Activated naive CD8-positive, alpha-beta T cell treated with anti-CD3 and anti-CD28 coated beads for 36 hours (primary cell): Measurements from ENCODE around the gene PCSK5. TPM values are rescaled to one million over a fixed set of nuclear protein-coding genes. Genes with fewer than 3 reads are reported as not detected.

ENCODE experiments used
- DNase-seq: peaks from one replicate; pipeline ENCODE4 v3.0.0; 2021
- H3K27ac Mint-ChIP-seq: one replicate; pipeline ENCODE4 v1.8.0; 2022; ENCODE audit warnings: mild to moderate bottlenecking, moderate library complexity, mixed read lengths
- H3K27me3 Mint-ChIP-seq: one replicate; pipeline ENCODE4 v1.8.0; 2022; ENCODE audit warnings: mild to moderate bottlenecking, mixed read lengths
- H3K36me3 Mint-ChIP-seq: one replicate; pipeline ENCODE4 v1.8.0; 2021; ENCODE audit warnings: mild to moderate bottlenecking, mixed read lengths
- H3K4me1 Mint-ChIP-seq: one replicate; pipeline ENCODE4 v1.8.0; 2021; ENCODE audit warnings: mixed read lengths
- H3K4me3 Mint-ChIP-seq: one replicate; pipeline ENCODE4 v1.8.0; 2022; ENCODE audit warnings: mild to moderate bottlenecking, moderate library complexity, mixed read lengths
- H3K9me3 Mint-ChIP-seq: one replicate; pipeline ENCODE4 v1.8.0; 2022; ENCODE audit warnings: mixed read lengths
- total RNA-seq, 2 experiments: library from RNA; stranded (reverse); gene quantifications; one replicate each; pipeline ENCODE4 v1.2.3, GENCODE V29; 2021

The PCSK5 gene
- total RNA-seq, 2 experiments from 2014 or later = 5.3 to 5.5 TPM

DNA sequence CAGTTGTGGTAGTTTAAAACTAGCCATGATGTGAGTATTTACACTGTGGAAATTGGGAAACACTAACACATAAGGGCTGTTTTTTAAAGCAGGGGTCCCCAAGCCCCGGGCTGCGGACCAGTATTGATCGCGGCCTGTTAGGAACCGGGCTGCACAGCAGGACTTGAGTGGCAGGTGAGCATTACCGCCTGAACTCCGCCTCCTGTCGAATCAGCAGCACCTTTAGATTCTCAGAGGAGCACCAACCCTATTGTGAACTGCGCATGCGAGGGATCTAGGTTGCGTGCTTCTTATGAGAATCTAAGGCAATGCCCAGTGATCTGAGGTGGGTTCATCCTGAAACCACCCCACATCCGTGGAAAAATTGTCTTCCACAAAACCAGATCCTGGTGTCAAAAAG lies 127.8 kb downstream of the PCSK5 start:
- no peak overlapping the region for H3K27ac Mint-ChIP-seq
- no peak overlapping the region for H3K4me3 Mint-ChIP-seq
- peaks cover 71% of the 10 kb centered on the region for H3K4me1 Mint-ChIP-seq
- peaks cover 16% of the 10 kb centered on the region for H3K36me3 Mint-ChIP-seq
- H3K27me3 Mint-ChIP-seq = no peaks in the 10 kb centered on the region
- DNase-seq = no peak
- H3K9me3 Mint-ChIP-seq = no peaks in the 10 kb centered on the region

DNA sequence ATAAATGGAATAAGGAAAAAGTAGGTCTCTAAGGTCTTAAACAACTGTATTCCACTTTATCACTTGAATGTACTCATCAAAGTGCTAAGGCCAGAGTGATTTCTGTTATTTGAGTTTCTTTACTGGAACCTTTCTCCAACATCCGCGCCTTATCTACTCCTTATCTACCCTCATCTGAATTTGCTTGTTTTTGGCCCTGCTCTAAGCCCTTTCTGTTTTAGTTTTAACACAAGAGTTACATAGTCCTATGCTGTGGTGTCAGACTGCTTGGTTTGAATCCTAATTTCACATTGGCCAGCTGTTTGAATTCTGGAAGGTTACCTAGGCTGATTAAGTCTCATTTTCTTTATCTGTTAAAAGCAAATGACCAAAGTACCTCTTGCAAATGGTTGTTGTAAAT lies 128.3 kb downstream of the PCSK5 start:
- Mint-ChIP-seq H3K4me1 (peaks cover 72% of the 10 kb centered on the region), H3K36me3 (peaks cover 14% of the 10 kb centered on the region), H3K27me3 (no peaks in the 10 kb centered on the region), H3K9me3 (no peaks in the 10 kb centered on the region), H3K4me3 (no peak overlapping the region), H3K27ac (peak overlapping the region; percentile 11)
- no peak for DNase-seq

DNA sequence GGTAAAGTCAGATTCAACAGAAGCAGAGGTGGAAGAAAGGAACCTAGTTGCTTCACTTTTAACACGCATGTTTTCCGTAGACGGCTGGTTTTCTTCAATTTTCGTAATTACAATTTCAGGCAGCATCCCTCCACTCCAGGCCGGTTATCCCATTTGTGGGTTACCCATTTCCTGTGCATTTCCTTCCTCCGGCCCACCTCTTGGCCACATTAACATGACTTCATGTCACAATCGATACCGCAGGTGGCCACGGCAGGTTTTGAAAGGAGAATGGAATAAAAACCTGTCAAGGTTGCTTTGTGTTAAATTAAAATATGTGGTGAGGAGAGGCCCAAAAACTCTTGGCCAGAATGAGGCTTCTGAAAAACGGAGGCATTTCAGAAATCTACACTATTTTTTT lies 130.2 kb downstream of the PCSK5 start:
- Mint-ChIP-seq H3K36me3 (peaks cover 13% of the 10 kb centered on the region), H3K27me3 (no peaks in the 10 kb centered on the region), H3K4me3 (peak overlapping the region; percentile 68), H3K4me1 (peaks cover 86% of the 10 kb centered on the region), H3K27ac (peak overlapping the region; percentile 89), H3K9me3 (no peaks in the 10 kb centered on the region)
- peak; percentile 38 for DNase-seq

DNA sequence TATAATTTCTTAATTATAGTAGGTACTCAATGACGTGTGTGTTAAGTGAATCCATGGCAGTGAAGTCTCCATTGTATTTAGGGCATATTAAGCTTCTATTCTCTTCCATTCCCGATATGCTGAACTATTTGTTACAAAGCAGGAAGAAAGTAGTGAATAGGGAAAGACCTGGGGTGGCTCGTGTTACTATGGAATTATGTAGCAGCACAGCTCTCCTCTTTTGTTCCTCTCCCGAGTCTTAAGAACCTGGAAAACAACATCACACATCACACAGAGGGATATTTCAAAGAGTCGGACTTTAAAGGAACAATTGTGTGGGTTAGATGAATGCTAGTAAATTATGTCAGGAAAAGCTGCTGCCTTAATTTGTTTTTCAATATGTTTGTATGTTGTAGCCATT lies 131.8 kb downstream of the PCSK5 start:
- no peak for DNase-seq
- peaks cover 23% of the 10 kb centered on the region for H3K36me3 Mint-ChIP-seq
- H3K9me3 Mint-ChIP-seq = no peaks in the 10 kb centered on the region
- peak overlapping the region; percentile 88 for H3K27ac Mint-ChIP-seq
- H3K4me3 Mint-ChIP-seq = no peak overlapping the region
- H3K4me1 Mint-ChIP-seq = peaks cover 91% of the 10 kb centered on the region
- no peaks in the 10 kb centered on the region for H3K27me3 Mint-ChIP-seq

DNA sequence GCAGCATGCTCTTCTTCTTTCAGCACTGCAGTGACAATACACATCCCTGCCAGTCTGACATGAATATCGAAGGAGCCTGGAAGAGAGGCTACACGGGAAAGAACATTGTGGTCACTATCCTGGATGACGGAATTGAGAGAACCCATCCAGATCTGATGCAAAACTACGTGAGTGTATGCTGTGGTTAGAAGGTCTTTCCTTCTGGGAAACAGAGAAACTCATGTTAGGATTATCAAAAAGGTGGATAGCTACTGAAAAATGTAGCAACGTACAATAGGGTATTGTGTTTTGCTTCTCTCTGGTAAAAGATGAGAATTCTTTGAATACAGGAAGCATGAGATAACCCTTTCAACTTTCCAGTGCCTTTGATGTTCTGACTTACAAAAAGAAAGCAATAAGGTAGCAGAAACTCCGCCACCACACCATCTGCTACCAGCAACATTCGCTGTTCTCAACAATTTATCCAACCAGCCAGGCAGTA lies 133.3 kb downstream of the PCSK5 start:
- no peaks in the 10 kb centered on the region for H3K9me3 Mint-ChIP-seq
- DNase-seq = peak; percentile 36
- H3K27me3 Mint-ChIP-seq = no peaks in the 10 kb centered on the region
- H3K27ac Mint-ChIP-seq = peak overlapping the region; percentile 88
- peaks cover 90% of the 10 kb centered on the region for H3K4me1 Mint-ChIP-seq
- H3K4me3 Mint-ChIP-seq = peak overlapping the region; percentile 75
- peaks cover 34% of the 10 kb centered on the region for H3K36me3 Mint-ChIP-seq

DNA sequence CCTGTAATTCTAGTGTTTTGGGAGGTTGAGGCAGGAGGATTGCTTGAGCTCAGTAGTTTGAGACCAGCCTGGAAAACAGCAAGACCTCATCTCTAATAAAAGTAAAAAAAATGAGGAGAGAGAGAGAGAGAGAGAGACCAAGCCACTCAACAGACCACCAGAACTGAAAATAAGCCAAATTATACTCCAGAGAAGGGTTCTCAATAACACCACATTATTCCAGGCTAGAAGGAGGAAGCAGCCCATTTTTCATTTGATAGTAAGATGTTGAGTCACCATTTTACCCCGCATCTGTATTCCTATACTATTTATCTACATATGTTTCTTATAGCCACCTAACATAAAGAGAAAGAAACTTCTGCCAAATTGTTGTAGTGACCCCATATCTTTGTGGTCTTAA lies 134.8 kb downstream of the PCSK5 start:
- no peaks in the 10 kb centered on the region for H3K27me3 Mint-ChIP-seq
- H3K36me3 Mint-ChIP-seq = peaks cover 40% of the 10 kb centered on the region
- H3K9me3 Mint-ChIP-seq = no peaks in the 10 kb centered on the region
- no peak overlapping the region for H3K4me3 Mint-ChIP-seq
- no peak for DNase-seq
- peaks cover 78% of the 10 kb centered on the region for H3K4me1 Mint-ChIP-seq
- H3K27ac Mint-ChIP-seq = peak overlapping the region; percentile 18

DNA sequence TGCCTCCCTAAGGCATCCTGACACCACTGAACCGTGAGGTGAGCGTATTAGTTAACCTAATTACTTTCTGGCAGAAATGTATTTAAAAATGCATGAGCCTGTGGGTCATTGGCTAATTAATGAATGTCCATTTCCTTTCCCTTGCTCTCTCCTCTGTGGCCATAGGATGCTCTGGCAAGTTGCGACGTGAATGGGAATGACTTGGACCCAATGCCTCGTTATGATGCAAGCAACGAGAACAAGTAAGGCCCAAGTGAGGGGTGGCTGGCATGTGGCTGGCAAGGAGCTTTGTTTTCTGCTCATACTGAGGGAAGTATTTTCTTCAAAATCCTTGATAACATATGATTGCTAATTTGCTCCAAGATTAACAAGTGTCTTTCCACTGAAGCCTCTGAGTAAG lies 136.3 kb downstream of the PCSK5 start:
- H3K36me3 Mint-ChIP-seq = peaks cover 48% of the 10 kb centered on the region
- no peak overlapping the region for H3K27ac Mint-ChIP-seq
- H3K4me3 Mint-ChIP-seq = no peak overlapping the region

DNA sequence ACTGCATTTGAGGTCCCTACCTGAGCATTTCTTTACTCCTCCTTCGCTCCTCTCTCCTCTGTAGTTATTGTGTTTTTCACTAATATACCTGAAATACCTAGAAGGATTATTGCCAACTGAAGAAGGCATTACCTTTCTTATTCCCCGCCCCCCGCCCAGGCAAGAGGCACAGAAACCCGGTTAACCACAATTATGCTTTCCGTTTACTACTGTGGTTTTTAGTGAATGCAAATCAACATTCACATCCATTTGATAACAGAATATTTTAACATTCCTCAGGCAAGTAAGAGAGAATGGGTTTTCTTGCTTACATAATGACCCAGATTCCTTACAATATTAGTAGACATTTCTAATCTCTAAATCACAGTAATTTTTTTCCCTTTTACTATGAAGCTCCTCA lies 136.9 kb downstream of the PCSK5 start:
- no peak for DNase-seq
- H3K4me1 Mint-ChIP-seq = peaks cover 64% of the 10 kb centered on the region
- H3K27me3 Mint-ChIP-seq = no peaks in the 10 kb centered on the region
- H3K9me3 Mint-ChIP-seq = no peaks in the 10 kb centered on the region
- peak overlapping the region; percentile 14 for H3K4me3 Mint-ChIP-seq
- H3K36me3 Mint-ChIP-seq = peaks cover 50% of the 10 kb centered on the region
- H3K27ac Mint-ChIP-seq = peak overlapping the region; percentile 58

More for the DNA sequence above, 136.3 kb downstream of the PCSK5 start:
- H3K4me1 Mint-ChIP-seq = peaks cover 64% of the 10 kb centered on the region
- no peaks in the 10 kb centered on the region for H3K27me3 Mint-ChIP-seq
- H3K9me3 Mint-ChIP-seq = no peaks in the 10 kb centered on the region
- DNase-seq = no peak

DNA sequence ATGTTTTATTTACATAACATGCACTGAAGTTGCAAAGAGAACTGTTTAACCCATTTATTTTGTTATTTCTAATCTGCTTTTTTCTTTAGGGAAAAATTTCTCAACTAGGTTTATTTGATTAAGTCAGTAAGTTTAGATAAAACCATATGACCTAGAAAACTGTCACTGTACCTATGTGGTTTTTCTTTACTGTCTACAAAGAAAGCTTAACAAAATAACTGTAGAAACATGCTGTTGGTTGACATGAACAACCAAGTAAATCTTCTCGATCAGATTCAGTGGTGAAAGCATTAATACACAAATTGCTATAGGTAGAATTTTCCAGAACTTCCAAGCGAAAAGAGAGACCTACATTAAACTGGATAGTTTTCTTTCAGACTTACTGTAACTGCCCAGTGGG lies 137.4 kb downstream of the PCSK5 start:
- Mint-ChIP-seq H3K4me3 (no peak overlapping the region), H3K27ac (peak overlapping the region; percentile 23), H3K27me3 (no peaks in the 10 kb centered on the region), H3K9me3 (no peaks in the 10 kb centered on the region), H3K4me1 (peaks cover 64% of the 10 kb centered on the region), H3K36me3 (peaks cover 49% of the 10 kb centered on the region)
- DNase-seq = no peak

DNA sequence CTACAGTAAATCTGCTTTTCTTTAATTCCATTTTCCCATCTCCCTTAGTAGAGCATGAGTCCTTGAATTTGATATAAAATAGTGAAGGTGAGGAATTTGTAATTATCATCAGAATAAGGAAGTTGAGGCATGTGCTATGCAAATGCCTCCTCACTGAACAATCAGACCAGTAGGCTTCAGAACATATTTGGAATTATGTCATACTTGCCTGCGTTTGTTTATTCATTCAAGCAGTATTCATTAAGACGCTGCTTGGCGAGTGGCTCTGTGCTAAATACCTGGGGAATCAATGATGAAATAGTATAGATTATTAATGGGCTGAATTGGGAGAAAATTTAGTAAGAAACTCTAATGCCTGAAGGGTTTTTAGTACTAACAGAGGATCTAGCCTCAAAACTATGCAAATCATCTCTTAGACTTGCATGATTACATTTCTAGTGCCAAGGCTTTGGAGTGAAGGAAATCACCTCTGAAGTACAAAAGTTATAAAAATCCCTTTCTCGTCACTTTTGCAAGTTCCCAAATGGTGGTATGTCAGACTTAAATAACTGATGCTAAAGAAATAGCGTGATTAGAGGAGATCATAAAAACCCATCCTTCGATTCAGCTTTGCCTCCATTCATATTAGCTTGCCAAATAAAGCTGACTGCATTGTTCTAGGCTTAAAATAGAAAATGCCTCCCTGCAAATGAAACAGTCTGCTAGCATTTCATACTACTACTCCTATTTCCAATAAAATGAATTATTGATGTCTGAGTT lies 141.7 kb downstream of the PCSK5 start:
- Mint-ChIP-seq H3K36me3 (peaks cover 41% of the 10 kb centered on the region), H3K9me3 (no peaks in the 10 kb centered on the region), H3K27ac (peak overlapping the region; percentile 62), H3K27me3 (no peaks in the 10 kb centered on the region), H3K4me3 (peak overlapping the region; percentile 37), H3K4me1 (peaks cover 38% of the 10 kb centered on the region)
- DNase-seq = no peak

DNA sequence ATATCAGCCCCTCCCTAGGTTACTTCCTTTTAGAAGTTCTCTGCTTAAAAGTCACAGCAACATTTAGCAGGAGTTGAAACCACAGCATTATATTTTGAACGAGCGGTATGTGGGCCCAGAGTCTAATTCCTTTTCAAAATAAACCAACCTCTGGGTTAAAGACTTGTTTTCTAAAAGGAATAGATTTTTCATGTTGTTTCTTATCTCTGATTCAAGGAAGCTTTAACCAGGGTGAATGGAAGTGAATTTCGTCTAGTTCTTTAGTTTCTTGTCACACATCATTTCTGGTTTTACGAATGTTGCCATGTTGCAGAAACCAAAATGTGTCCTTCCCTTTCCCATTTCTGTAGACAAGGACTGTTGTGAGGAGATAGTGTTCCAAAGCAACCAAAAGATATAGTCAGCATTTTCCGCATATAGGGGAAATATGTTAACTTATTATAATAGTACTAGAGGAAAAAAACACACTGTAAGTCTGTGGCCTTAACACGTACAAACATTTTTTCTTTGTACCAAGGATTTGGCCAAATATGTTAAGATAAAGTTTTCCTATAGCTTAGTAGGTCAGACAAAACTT lies 142.4 kb downstream of the PCSK5 start:
- no peaks in the 10 kb centered on the region for H3K27me3 Mint-ChIP-seq
- H3K9me3 Mint-ChIP-seq = no peaks in the 10 kb centered on the region
- peaks cover 33% of the 10 kb centered on the region for H3K4me1 Mint-ChIP-seq
- no peak for DNase-seq
- H3K27ac Mint-ChIP-seq = peak overlapping the region; percentile 62
- peak overlapping the region; percentile 18 for H3K4me3 Mint-ChIP-seq
- peaks cover 40% of the 10 kb centered on the region for H3K36me3 Mint-ChIP-seq

DNA sequence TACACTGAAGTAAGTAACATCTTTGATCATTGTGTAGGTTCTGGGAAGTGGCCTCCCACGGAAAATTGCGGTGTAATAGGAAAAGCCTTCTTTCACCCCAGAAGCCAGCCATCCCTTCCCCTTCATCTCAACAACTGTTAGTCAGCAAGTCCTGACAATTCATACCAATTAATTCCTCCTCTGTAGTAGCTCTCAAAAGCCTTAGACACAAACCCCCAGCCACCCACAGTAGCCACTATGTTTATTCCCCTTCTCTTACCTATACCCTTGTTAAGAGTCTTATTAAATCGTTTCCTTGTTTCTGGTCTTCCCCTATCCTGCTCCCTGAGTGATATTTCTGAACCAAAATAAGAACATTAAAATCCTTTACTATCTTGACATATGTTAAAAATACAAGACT lies 143.6 kb downstream of the PCSK5 start:
- DNase-seq = no peak
- Mint-ChIP-seq H3K4me3 (no peak overlapping the region), H3K9me3 (no peaks in the 10 kb centered on the region), H3K4me1 (peaks cover 25% of the 10 kb centered on the region), H3K27ac (no peak overlapping the region), H3K36me3 (peaks cover 34% of the 10 kb centered on the region), H3K27me3 (no peaks in the 10 kb centered on the region)

DNA sequence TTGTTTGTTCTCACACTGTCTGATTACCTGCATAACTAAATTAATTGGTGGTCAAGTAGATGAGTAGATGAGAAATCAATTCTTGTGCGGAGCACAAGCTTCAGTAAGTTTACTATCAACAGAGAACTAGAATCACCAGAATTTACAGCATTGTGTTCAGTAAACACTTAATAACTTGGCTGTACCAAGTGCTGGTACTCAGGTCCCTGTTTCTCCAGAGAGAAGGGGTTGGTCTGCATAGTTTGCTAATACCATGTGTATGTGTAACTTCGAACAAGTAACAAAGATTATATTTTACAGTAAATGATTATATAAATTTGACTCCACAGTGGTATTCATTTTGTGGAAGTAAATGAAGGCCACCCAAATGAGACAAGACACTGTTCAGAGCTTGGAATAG lies 146.3 kb downstream of the PCSK5 start:
- no peak for DNase-seq
- no peaks in the 10 kb centered on the region for H3K9me3 Mint-ChIP-seq
- H3K36me3 Mint-ChIP-seq = peaks cover 23% of the 10 kb centered on the region
- H3K27me3 Mint-ChIP-seq = no peaks in the 10 kb centered on the region
- no peak overlapping the region for H3K27ac Mint-ChIP-seq
- H3K4me3 Mint-ChIP-seq = no peak overlapping the region
- peaks cover 25% of the 10 kb centered on the region for H3K4me1 Mint-ChIP-seq

DNA sequence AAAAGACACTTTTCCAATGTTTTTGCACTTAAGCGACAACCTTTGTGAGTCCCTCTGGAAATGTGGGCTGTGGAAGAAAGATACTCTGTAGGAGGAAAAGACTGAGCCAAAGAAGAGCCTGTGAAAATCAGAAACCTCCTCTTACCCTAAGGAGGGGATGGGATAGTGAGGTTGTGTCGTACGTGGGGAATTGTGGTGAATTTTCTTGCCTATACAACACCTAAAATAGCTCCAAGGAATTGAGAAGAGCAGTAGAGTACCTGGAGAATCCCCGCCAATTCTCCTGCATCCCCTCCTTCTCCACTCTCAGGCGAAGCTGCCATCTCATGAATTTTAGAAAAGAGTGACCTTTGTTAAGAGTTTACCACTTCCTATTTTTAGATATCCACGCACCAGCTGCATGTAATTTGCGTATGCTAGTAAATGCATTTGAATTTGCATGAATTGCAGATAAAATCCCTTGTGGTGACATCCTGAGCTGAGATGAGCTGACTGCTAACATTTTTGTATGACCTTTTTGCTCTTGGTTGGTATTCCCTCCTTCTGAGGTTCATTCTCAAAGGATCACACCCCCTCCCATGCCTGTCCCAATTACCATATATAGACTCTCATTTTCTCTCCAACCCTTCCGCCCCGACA lies 147.2 kb downstream of the PCSK5 start:
- no peaks in the 10 kb centered on the region for H3K27me3 Mint-ChIP-seq
- no peak for DNase-seq
- H3K27ac Mint-ChIP-seq = no peak overlapping the region
- no peaks in the 10 kb centered on the region for H3K9me3 Mint-ChIP-seq
- H3K4me3 Mint-ChIP-seq = no peak overlapping the region
- H3K36me3 Mint-ChIP-seq = peaks cover 21% of the 10 kb centered on the region
- peaks cover 15% of the 10 kb centered on the region for H3K4me1 Mint-ChIP-seq

DNA sequence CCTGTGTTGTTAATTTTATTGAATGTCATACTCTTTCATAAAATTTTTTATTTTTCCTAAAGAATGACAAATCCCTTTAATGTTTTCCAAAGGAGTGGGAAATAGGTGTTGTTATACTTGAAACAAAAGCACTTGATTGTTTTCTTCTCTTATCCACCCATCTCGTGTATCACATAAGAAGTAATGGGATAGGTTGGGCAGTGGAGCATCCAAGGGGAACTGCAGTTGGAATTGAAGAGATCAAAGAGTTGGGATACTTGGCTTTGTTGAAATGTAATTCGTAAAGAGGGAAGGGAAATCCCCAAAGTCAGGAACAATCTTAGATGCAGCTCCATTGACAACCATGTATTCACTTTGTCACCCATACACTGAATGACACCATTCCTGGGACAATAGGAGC lies 148.0 kb downstream of the PCSK5 start:
- peaks cover 22% of the 10 kb centered on the region for H3K36me3 Mint-ChIP-seq
- H3K9me3 Mint-ChIP-seq = no peaks in the 10 kb centered on the region
- peaks cover 12% of the 10 kb centered on the region for H3K4me1 Mint-ChIP-seq
- H3K27ac Mint-ChIP-seq = no peak overlapping the region
- no peaks in the 10 kb centered on the region for H3K27me3 Mint-ChIP-seq
- DNase-seq = no peak
- no peak overlapping the region for H3K4me3 Mint-ChIP-seq
